Stimulated activated naive CD8-positive, alpha-beta T cell treated with anti-CD3 and anti-CD28 coated beads, Interleukin-15, amount 100 ng/mL, for 72 hours (primary cell): ENCODE measurements around the gene CNGA3.
A peak's percentile ranks its signal among the peaks of the same experiment; 100 is the strongest.
"Not testable (repeated sequence)": the region's sequence is repeated elsewhere in the genome, so short reads cannot be mapped to it uniquely, and the experiment has no call there.

Experiments
- ATAC-seq: fragments of 150-1000 bp; cut with Tn5 transposase; 2 replicates; pipeline ENCODE4 v1.10.0; 2021; ENCODE audit warnings: mild to moderate bottlenecking, moderate library complexity
- DNase-seq, 2 donors: peaks; one replicate each; pipeline ENCODE4 v3.0.0; 2021 to 2022
- H3K27ac Mint-ChIP-seq, 2 donors: one replicate each; pipeline ENCODE4 v1.8.0; 2022; ENCODE audit warnings: mild to moderate bottlenecking in 2 of 2, mixed read lengths in 2 of 2, moderate library complexity in 2 of 2
- H3K27me3 Mint-ChIP-seq: one replicate; pipeline ENCODE4 v1.8.0; 2022; ENCODE audit warnings: mixed read lengths
- H3K4me1 Mint-ChIP-seq: one replicate; pipeline ENCODE4 v1.8.0; 2022; ENCODE audit warnings: mild to moderate bottlenecking, mixed read lengths
- H3K4me3 Mint-ChIP-seq, 2 donors: one replicate each; pipeline ENCODE4 v1.8.0; 2022; ENCODE audit warnings: mild to moderate bottlenecking in 2 of 2, mixed read lengths in 2 of 2, moderate library complexity in 1 of 2
- H3K9me3 Mint-ChIP-seq, 2 donors: one replicate each; pipeline ENCODE4 v1.8.0; 2022; ENCODE audit warnings: mixed read lengths in 2 of 2

Gene CNGA3

DNA sequence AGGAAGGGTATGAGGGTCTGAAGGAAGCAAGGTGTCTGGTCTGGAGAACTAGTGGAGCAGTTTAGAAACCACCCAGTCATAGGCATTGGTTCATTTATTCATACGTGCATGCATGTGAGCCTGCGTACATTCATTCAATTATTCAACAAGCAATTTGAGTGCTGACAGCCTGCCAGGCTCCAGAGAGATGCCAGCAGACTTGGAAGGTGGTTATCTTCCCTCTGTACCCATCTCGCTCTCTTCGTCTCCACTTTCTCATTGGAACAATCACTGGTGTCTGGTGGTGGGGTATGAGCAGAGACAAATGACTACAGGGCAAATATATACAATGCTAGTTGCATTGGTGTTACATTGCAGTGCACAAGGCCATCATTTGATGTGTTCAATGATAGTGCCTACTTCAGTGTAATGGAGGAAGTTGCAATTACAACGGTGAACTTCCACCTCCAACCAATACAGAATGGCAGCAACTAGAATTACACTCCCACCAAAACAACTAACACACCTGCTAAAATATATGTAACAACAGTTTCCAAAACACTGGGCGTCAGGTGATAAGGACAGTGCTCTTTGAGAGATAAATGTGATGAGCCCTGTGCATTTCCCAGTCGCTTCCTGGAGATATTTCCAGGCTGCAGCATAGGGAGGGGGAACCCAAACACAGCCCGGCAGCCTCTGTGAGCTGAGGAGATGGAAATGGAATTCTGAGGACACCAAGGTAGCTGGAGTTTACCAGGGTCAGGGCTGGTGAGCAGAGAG is 32.6 kb upstream of the CNGA3 start:
- ATAC-seq (no peak), DNase-seq (no peak)
- Mint-ChIP-seq H3K4me3 (no peak overlapping the region), H3K9me3 (no peaks in the 10 kb centered on the region), H3K4me1 (no peaks in the 10 kb centered on the region), H3K27ac (no peak overlapping the region), H3K27me3 (peaks cover 49% of the 10 kb centered on the region)

DNA sequence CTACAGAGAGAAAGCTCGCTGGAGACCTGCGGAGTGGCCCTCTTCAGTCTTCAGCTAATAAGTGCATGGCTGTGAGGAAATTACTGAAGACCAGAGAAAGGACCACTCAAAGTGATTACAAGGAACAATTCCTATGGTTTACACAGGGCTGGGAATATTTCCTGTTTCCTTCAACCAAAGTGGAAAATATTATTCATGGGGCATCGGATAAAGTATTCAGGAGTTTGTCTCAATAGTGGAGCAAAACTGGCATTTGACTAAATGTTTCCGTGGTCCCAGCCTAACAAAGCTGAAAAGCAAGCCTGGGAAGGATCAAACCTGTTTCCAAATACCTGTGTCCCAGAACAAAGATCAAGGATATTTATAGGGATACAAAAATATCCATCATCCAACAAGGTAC is 32.0 kb upstream of the CNGA3 start:
- peaks cover 48% of the 10 kb centered on the region for H3K27me3 Mint-ChIP-seq

DNA sequence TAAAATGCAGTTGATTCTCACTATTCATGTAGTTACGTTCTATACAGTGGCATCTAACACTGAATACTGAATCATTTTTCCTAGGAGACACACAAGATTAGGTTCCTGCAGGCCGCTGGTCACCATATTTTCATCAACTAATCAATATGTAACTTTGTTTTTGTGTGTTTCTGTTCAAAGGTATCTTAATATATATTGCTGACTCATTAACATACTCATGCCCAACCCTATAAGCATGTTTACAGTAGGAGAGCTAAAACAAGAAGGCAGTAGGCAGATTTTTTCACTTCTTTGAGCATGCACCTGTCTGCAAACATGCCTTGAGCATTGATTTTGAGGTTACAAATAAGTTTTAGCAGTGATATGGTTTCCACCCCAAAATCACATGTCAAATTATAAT is 30.3 kb upstream of the CNGA3 start:
- Mint-ChIP-seq H3K27me3 (peaks cover 38% of the 10 kb centered on the region), H3K9me3 (peaks cover 19 to 20% of the 10 kb centered on the region in 2 donors), H3K27ac (no peak overlapping the region), H3K4me3 (no peak overlapping the region), H3K4me1 (no peaks in the 10 kb centered on the region)
- no peak for ATAC-seq
- DNase-seq, result no peak

More for the DNA sequence above, 32.0 kb upstream of the CNGA3 start:
- DNase-seq (no peak), ATAC-seq (no peak)
- H3K4me3 Mint-ChIP-seq, result no peak overlapping the region
- H3K4me1 Mint-ChIP-seq, result no peaks in the 10 kb centered on the region
- no peak overlapping the region for H3K27ac Mint-ChIP-seq
- peaks cover 4% of the 10 kb centered on the region in 2 donors for H3K9me3 Mint-ChIP-seq

DNA sequence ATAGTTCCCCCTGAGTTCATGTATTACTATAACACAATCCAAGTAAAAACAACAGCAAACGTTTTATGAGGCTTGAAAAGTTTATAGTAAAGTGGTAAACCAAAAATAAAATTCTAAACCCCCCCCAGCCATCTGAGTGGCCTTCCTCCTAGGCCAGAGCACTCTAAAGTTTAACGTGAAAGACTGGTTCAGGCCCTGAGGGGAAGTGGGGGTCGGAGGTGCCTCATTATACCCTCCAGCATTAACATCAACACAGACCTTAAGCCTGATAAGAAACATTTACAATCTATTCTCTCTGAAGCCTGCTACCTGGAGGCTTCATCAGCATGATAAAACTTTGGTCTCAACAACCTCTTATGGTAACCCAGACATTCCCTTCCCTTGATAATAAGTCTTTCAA is 29.0 kb upstream of the CNGA3 start:
- ATAC-seq, result no peak
- no peaks in the 10 kb centered on the region for H3K4me1 Mint-ChIP-seq
- peaks cover 31% of the 10 kb centered on the region for H3K27me3 Mint-ChIP-seq
- H3K9me3 Mint-ChIP-seq, result peaks cover 26 to 28% of the 10 kb centered on the region in 2 donors
- no peak overlapping the region for H3K27ac Mint-ChIP-seq
- no peak overlapping the region for H3K4me3 Mint-ChIP-seq
- DNase-seq, result no peak

DNA sequence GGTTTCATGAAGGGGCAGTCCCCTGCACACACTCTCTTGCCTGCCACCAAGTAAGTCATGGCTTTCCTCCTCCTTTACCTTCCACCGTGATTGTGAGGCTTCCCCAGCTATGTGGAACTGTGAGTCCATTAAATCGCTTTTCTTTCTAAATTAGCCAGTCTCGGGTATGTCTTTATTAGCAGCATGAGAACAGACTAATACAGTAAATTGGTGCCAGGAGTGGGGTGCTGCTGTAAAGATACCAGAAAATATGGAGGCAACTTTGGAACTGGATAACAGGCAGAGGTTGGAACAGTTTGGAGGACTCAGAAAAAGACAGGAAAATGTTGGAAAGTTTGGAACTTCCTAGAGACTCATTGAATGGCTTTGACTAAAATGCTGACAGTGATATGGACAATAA is 26.1 kb upstream of the CNGA3 start:
- peaks cover 20% of the 10 kb centered on the region for H3K27me3 Mint-ChIP-seq

DNA sequence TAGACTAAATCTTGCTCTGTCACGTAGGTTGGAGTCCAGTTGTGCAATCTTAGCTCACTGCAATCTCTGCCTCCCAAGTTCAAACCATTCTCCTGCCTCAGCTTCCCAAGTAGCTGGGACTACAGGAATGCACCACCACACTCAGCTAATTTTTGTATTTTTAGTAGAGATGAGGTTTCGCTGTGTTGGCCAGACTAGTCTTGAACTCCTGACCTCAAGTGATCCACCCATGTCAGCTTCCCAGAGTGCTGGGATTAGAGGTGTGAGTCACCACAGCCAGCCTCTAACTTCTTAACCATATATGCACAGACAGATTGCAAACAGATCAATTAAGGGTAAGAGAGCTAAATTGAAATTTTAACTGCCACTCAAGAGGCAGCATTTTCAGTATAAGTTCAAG is 22.1 kb upstream of the CNGA3 start:
- H3K4me3 Mint-ChIP-seq, result no peak overlapping the region
- no peak for ATAC-seq
- no peak for DNase-seq
- peaks cover 35 to 44% of the 10 kb centered on the region in 2 donors for H3K9me3 Mint-ChIP-seq
- no peaks in the 10 kb centered on the region for H3K4me1 Mint-ChIP-seq
- H3K27me3 Mint-ChIP-seq, result peaks cover 10% of the 10 kb centered on the region
- no peak overlapping the region for H3K27ac Mint-ChIP-seq

More for the DNA sequence above, 26.1 kb upstream of the CNGA3 start:
- not testable (repeated sequence) for H3K27ac Mint-ChIP-seq, DNase-seq, ATAC-seq, H3K4me1 Mint-ChIP-seq, H3K4me3 Mint-ChIP-seq
- peaks cover 38 to 41% of the 10 kb centered on the region in 2 donors for H3K9me3 Mint-ChIP-seq

DNA sequence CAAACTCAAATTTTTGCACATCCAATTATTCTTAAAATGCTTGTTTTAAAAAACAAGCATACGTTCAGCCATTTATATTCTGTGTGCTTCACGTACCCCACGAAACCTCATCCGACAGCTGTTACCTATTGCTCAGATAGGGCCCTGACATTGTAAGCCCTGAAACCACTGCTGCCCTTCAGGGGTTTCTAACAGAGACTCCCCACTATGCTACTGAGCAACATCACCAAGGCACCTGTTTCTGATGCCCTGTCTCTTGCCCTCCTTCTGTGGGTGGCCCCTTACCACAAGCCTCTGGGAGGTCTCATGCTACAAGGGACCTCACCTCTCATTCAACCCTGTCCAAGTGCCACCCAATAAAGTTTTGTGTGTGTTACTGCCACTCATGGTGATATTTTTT is 18.5 kb upstream of the CNGA3 start:
- peaks cover 10 to 15% of the 10 kb centered on the region in 2 donors for H3K9me3 Mint-ChIP-seq
- H3K27ac Mint-ChIP-seq, result no peak overlapping the region
- H3K4me3 Mint-ChIP-seq, result no peak overlapping the region
- no peaks in the 10 kb centered on the region for H3K4me1 Mint-ChIP-seq
- H3K27me3 Mint-ChIP-seq, result peaks cover 23% of the 10 kb centered on the region
- ATAC-seq (no peak), DNase-seq (no peak)

DNA sequence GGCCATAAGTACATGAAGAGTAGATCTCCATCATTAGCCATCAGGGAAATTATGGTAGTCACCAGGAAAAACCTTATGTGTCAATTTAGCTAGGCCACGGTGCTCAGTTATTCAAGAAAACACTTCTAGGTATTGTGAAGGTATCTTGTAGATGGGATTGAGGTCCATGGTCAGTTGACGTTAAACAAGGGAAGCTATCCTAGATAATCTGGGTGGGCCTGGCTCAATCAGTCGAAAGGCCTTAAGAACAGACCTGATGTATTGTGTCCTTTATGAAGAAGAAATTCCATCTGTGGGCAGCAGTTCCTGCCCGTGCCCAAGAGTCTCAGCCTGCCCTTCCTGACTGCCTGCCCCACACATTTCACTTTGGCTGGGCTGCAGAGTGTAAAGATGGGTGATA is 16.7 kb upstream of the CNGA3 start:
- DNase-seq (no peak), ATAC-seq (no peak)

DNA sequence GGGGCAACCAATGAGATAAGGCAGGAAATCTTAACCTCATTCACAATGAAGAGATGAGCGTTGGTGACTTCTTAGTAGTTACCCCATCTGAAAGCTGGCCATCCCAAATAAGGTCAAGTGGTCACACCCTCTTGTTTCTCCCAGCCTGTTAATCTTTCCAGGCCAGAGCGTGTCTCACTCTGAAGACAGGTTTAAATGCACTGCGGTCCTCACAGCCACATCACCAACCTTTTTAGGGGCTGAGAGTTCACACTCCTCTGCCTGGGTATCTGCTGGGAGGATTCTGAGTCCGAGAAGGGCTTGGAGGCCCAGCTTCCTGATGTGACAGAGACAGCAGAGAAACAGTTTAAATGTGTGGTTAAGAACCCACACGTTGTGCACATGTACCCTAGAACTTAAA is 13.3 kb upstream of the CNGA3 start:
- Mint-ChIP-seq H3K9me3 (peaks cover 0 to 2% of the 10 kb centered on the region in 2 donors), H3K4me1 (no peaks in the 10 kb centered on the region), H3K27me3 (peaks cover 25% of the 10 kb centered on the region), H3K4me3 (no peak overlapping the region), H3K27ac (no peak overlapping the region)
- DNase-seq (no peak), ATAC-seq (no peak)

More for the DNA sequence above, 16.7 kb upstream of the CNGA3 start:
- no peak overlapping the region for H3K4me3 Mint-ChIP-seq
- no peaks in the 10 kb centered on the region for H3K4me1 Mint-ChIP-seq
- no peak overlapping the region for H3K27ac Mint-ChIP-seq
- H3K9me3 Mint-ChIP-seq, result peaks cover 0 to 6% of the 10 kb centered on the region in 2 donors
- H3K27me3 Mint-ChIP-seq, result peaks cover 13% of the 10 kb centered on the region

DNA sequence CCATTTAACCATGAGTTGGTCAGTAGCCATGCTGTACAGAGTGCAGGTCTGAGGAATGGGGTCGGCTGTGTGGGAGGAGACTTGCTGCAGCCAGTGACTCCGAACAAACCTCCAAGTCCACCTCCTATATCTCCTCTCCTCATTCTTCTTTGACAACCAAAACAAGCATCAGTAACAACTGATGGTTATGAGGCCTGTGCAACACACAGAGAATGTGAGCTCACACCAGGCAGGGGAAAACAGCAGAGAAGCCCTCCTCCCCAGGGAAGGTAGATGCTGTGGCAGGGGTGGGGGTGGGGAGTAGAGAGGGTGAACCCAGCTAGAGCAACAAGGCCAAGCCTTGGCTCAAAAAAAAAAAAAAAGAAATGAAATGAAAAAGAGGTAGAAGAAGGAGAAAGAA is 12.3 kb upstream of the CNGA3 start:
- Mint-ChIP-seq H3K4me3 (no peak overlapping the region), H3K9me3 (no peaks in the 10 kb centered on the region), H3K27ac (no peak overlapping the region), H3K4me1 (no peaks in the 10 kb centered on the region), H3K27me3 (peaks cover 26% of the 10 kb centered on the region)
- ATAC-seq, result no peak
- no peak for DNase-seq

DNA sequence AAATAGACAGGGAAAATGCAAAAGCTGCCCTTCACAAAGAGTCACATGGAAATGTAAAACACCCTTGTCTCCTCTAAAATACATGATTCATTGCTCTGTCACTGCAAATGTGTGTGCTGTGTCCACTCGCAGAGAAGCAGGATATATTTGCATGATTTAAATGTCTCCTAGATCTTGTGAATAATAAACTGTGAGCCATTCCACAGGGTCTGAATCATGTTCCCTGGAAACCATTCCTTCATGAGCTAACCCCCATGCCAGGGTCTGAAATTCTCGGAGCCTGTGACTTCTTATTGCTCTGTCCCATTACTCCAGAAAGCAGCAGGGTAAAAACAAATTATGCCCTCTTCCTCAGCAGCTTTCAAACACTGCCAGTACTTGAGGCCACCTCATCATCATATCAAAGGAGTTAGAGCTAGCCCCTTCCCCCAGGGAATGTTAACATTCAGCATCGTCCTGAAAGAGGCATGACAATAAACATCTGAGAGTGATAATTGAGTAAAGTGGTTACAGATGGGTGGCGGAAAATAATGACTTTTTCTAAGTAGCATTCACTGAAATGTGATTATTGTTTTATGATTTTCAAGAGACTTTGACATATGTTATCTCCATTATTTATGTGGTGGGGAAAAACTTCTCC is 11.7 kb upstream of the CNGA3 start:
- no peaks in the 10 kb centered on the region for H3K4me1 Mint-ChIP-seq
- H3K4me3 Mint-ChIP-seq, result no peak overlapping the region
- H3K9me3 Mint-ChIP-seq, result no peaks in the 10 kb centered on the region
- H3K27ac Mint-ChIP-seq, result no peak overlapping the region
- H3K27me3 Mint-ChIP-seq, result peaks cover 32% of the 10 kb centered on the region
- DNase-seq, result no peak
- no peak for ATAC-seq

DNA sequence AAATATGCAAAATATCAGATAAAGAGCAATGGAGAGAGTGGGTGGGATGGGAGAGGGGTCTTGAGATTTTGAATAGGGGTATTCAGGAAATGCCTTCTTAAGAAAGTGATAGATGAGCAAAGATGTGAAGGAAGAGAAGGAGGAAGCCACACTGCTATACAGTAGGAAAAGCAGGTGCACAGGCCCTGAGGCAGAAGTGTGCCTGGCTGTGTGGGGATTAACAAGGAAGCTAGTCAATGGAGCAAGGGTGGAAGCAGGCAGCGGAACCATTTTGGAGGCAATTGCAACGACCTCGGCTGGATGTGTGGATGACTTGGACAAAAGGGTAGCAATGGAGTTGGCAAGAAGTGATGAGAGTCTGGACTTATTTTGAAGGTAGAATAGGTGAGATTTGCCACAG is 11.0 kb upstream of the CNGA3 start:
- no peak for ATAC-seq
- Mint-ChIP-seq H3K4me3 (no peak overlapping the region), H3K9me3 (no peaks in the 10 kb centered on the region), H3K27ac (no peak overlapping the region), H3K4me1 (no peaks in the 10 kb centered on the region), H3K27me3 (peaks cover 36% of the 10 kb centered on the region)
- DNase-seq, result no peak

DNA sequence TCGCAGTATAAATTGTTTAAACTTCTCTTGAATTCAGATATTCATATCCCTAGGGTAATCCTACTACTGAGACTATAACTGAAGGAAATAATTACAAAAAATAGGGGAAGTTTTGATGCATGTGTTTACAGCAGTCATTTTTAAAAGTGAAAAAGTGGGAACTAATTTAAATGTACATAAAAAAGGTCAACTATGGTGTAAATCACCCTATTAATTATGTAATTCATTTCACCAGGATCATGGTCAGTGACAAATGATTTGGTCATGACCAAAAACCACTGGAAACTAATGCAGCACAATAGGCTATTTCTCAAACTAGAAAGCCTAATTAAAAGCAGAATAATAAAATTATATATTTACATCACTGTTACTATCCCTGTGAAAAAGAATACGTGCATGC is 5.0 kb upstream of the CNGA3 start:
- Mint-ChIP-seq H3K4me1 (peaks cover 6% of the 10 kb centered on the region), H3K27me3 (peaks cover 53% of the 10 kb centered on the region)

DNA sequence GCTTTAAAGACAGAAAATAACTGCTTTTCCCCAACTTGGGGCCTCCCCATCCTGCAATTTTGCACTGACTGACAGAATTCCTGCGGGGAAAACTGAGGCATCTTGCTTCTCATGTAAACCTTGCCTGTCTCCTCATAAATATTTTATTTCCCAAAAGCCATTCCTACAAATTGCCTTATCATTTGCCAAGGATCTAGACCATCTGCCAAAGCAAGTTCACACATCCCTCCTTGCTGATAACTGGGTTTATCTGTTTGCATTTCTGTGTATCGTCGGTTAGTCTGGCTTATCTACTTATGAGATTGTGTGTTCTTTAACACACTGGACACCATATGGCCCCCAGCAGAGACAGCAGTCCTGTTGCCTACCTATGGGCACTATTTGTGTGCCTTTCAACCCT is 3.0 kb upstream of the CNGA3 start:
- H3K9me3 Mint-ChIP-seq, result no peaks in the 10 kb centered on the region
- DNase-seq (no peak), ATAC-seq (no peak)
- H3K27ac Mint-ChIP-seq, result no peak overlapping the region
- peaks cover 22% of the 10 kb centered on the region for H3K4me1 Mint-ChIP-seq
- H3K4me3 Mint-ChIP-seq, result no peak overlapping the region
- H3K27me3 Mint-ChIP-seq, result peaks cover 73% of the 10 kb centered on the region

More for the DNA sequence above, 5.0 kb upstream of the CNGA3 start:
- no peak for DNase-seq
- H3K9me3 Mint-ChIP-seq, result no peaks in the 10 kb centered on the region
- H3K27ac Mint-ChIP-seq, result no peak overlapping the region
- H3K4me3 Mint-ChIP-seq, result no peak overlapping the region
- no peak for ATAC-seq

DNA sequence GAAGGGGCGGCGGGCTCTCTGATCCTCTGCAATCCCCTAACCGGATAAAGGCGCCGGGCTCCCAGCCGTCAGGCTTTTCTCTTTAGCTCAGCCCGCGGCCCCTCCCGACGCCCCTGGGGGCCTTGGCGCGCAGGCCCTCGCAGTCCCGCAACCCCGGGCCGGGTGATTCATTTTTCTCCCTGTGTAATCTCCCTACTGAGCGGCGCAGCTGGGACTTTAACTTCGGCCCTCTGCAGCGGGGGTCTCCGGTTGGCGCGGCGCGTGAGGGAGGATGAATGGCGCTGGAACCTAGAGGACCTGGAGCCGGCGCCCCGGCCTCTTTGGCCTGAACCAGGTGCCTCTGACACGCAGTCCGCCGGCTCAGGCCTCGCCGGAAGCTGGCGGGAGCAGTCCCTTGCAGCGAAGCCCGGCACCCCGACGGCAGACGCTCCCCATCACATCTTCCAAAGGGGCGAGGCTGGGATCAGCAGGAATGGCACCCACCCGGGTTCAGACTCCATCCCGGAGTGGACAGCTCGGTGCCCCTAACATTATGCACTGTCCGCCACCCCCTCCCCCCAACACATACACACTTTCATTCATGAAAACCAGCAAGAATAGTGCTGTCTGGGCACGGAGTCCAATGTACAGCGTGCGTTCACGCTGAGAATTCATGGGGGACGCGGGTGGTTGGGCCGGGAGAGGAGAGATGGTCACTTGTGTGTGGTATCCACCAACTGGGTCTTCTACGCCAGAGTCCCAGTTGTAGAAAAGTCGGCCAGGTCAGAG is 1.2 kb downstream of the CNGA3 start:
- no peak overlapping the region for H3K27ac Mint-ChIP-seq
- H3K4me3 Mint-ChIP-seq, result peak overlapping the region; percentile 13 to 29
- DNase-seq (no peak), ATAC-seq (peak; percentile 42)
- peaks cover 25% of the 10 kb centered on the region for H3K4me1 Mint-ChIP-seq
- H3K9me3 Mint-ChIP-seq, result no peaks in the 10 kb centered on the region
- peaks cover 95% of the 10 kb centered on the region for H3K27me3 Mint-ChIP-seq

DNA sequence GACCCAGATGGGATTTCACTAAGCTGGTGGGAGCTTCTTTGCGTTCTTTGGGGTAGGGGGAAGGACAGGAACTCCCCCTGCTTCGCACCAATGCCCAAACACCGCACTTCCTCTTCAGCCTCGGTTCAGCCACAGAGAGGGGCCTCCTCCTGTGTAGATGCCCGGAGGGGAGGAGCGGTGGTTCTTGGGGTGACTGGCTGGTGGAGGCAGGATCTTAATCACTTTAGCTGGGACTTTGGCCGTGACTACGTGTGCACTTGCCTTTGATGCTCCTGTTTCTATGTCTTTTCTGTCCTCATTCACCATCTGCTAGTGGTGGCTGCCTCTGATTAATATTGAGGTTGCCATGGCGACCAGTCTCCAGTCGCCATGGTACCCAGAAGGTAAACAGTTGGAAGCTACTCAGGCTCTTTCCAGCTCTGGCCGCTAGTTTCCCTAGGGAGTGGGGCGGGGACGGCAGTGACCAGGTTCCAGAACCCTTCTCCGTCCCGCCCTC is 1.9 kb downstream of the CNGA3 start:
- Mint-ChIP-seq H3K9me3 (no peaks in the 10 kb centered on the region), H3K4me1 (peaks cover 25% of the 10 kb centered on the region), H3K4me3 (no peak overlapping the region), H3K27ac (no peak overlapping the region), H3K27me3 (peaks cover 89% of the 10 kb centered on the region)
- ATAC-seq (peak; percentile 60), DNase-seq (peak in 1 of 2 donors; percentile 11)
